GM12878 (cell line): ENCODE data around the gene CCDC88C. TPM values are rescaled to one million over a fixed set of nuclear protein-coding genes. Genes with fewer than 3 reads are reported as not detected.
"Not testable (repeated sequence)": the region's sequence is repeated elsewhere in the genome, so short reads cannot be mapped to it uniquely, and the experiment has no call there.

Source experiments
- ATAC-seq: fragments of 200-7000 bp; cut with Tn5 transposase; 3 replicates; pipeline ENCODE4 v1.9.1; 2020; ENCODE audit warnings: mild to moderate bottlenecking, moderate library complexity
- BruUV-seq: library from RNA; stranded (reverse); fragments of 400-500 nt; replicated peaks from 2 replicates; lab custom pipeline; 2021; lab: Mats Ljungman, UMichigan
- CTCF ChIA-PET: fragments of 300-600 bp; sonication (Branson Sonifier 250); formaldehyde crosslinking; extraction: SDS; loops from one replicate; lab custom pipeline; 2021; ENCODE audit warnings: inconsistent platforms; lab: Yijun Ruan, JAX
- POLR2A ChIA-PET: fragments of 350-600 bp; formaldehyde crosslinking; extraction: SDS; loops from one replicate; lab custom pipeline; 2021; ENCODE audit warnings: inconsistent platforms; lab: Charles Lee
- RAD21 ChIA-PET: fragments of 300-600 bp; sonication (Branson Sonifier 250); formaldehyde crosslinking; loops from one replicate; lab custom pipeline; 2023; ENCODE audit warnings: antibody characterized with exemption; ENCODE audit not compliant: unreplicated experiment; lab: Charles Lee
- SMC1A ChIA-PET: fragments of 300-600 bp; sonication (Branson Sonifier 250); formaldehyde crosslinking; loops from one replicate; lab custom pipeline; 2023; ENCODE audit not compliant: unreplicated experiment, uncharacterized antibody; lab: Charles Lee
- DNase-seq: peaks from one replicate; pipeline ENCODE4 v3.0.0-alpha.2; 2011; ENCODE audit warnings: low read depth, low spot score
- FAIRE-seq: peaks from 3 replicates; lab custom pipeline; 2011; peaks lifted over from hg19 to GRCh38; lab: Jason Lieb, UNC
- H2AFZ ChIP-seq: 2 replicates; pipeline ENCODE4 v1.6.0; 2011; ENCODE audit warnings: low read depth, low read length, control low read depth; ENCODE audit not compliant: control insufficient read depth
- H3K27ac ChIP-seq: 2 replicates; pipeline ENCODE4 v1.5.1; 2011; ENCODE audit warnings: control low read depth; ENCODE audit not compliant: control insufficient read depth, insufficient read depth
- H3K27me3 ChIP-seq, 2 experiments: replicated peaks in 1 of 2; 2 replicates each; pipeline versions ENCODE4 v1.6.0 to v1.6.1; 2011; ENCODE audit warnings: low read length in 1 of 2; ENCODE audit not compliant: control insufficient read depth in 2 of 2, insufficient read depth in 2 of 2
- H3K36me3 ChIP-seq, 2 experiments: 2 replicates each; pipeline ENCODE4 v1.5.1; 2011; ENCODE audit warnings: low read length in 1 of 2; ENCODE audit not compliant: control insufficient read depth in 2 of 2, insufficient read depth in 2 of 2
- H3K4me1 ChIP-seq: 2 replicates; pipeline ENCODE4 v1.6.1; 2011; ENCODE audit warnings: mild to moderate bottlenecking, low read length, moderate library complexity, mixed read lengths; ENCODE audit not compliant: control insufficient read depth, insufficient read depth
- H3K4me2 ChIP-seq: 2 replicates; pipeline ENCODE4 v1.6.0; 2011; ENCODE audit warnings: control low read depth; ENCODE audit not compliant: control insufficient read depth, insufficient read depth
- H3K4me3 ChIP-seq: fragments of 200-600 bp; sonication (generic); 2 replicates; pipeline ENCODE4 v1.5.1; 2016
- H3K79me2 ChIP-seq: 2 replicates; pipeline ENCODE4 v1.6.0; 2011; ENCODE audit warnings: low read length; ENCODE audit not compliant: control insufficient read depth, insufficient read depth
- H3K9ac ChIP-seq: 2 replicates; pipeline ENCODE4 v1.8.0; 2011; ENCODE audit warnings: low read length, control low read depth, mixed read lengths; ENCODE audit not compliant: control insufficient read depth, insufficient read depth
- H3K9me3 ChIP-seq: replicated peaks from 3 replicates; pipeline ENCODE4 v1.5.1; 2011; ENCODE audit warnings: mild to moderate bottlenecking, low read length; ENCODE audit not compliant: control insufficient read depth, insufficient read depth
- H4K20me1 ChIP-seq: 2 replicates; pipeline ENCODE4 v1.6.0; 2011; ENCODE audit not compliant: control insufficient read depth, insufficient read depth
- ATF2 ChIP-seq: IDR thresholded peaks from 2 replicates; pipeline ENCODE4 v1.6.1; 2012; ENCODE audit warnings: low read length, inconsistent platforms
- BCLAF1 ChIP-seq: fragments of 450-650 bp; IDR thresholded peaks from 2 replicates; pipeline ENCODE4 v1.6.1; 2017; ENCODE audit warnings: antibody characterized with exemption, mild to moderate bottlenecking, moderate library complexity
- SKIL ChIP-seq: fragments of 450-650 bp; IDR thresholded peaks from 2 replicates; pipeline ENCODE4 v1.6.1; 2017; ENCODE audit warnings: mild to moderate bottlenecking, low read depth, inconsistent platforms; ENCODE audit not compliant: poor library complexity, severe bottlenecking
- WGBS: methylation state at CpG from one replicate; pipeline ENCODE4 v1.1.6; 2016; ENCODE audit warnings: low lambda C conversion rate; ENCODE audit not compliant: insufficient replicate concordance, insufficient coverage; ENCODE audit errors: missing lambda C conversion rate; 5-methylcytosine and 5-hydroxymethylcytosine counted together
- in situ Hi-C: fragments of 300-500 bp; cut with MboI; formaldehyde crosslinking; loops from 9 replicates; pipeline ENCODE4 v1.14.3; 2018; ENCODE audit warnings: mixed read lengths
- intact Hi-C: fragments of 100-400 bp; cut with micrococcal nuclease; formaldehyde crosslinking; loops from one replicate; pipeline ENCODE4 v1.14.2; 2022; ENCODE audit not compliant: unreplicated experiment
- polyA plus RNA-seq, 11 experiments: library from polyadenylated mRNA; depleted of rRNA in 4 of 11; unstranded in 6 of 11; stranded (reverse) in 5 of 11; fragments of >200 nt; fragmentation: Nextera tagmentation in 4 of 11; fragmentation: Illumina TruSeq in 1 of 11; extraction: Ambion mirVana in 4 of 11; extraction: Trizol in 1 of 11; gene quantifications; 1 replicate in 1 of 11; 2 replicates in 10 of 11; pipeline versions ENCODE4 v1.2.1 to v1.2.3, GENCODE V29; 2011 to 2016; ENCODE audit warnings: inconsistent platforms in 2 of 11, missing spikeins in 2 of 11, low read depth in 1 of 11
- total RNA-seq, 4 experiments: library from RNA; depleted of rRNA in 3 of 4; stranded (reverse); fragments of >200 nt in 3 of 4; fragmentation: Illumina TruSeq in 1 of 4; extraction: Trizol in 1 of 4; gene quantifications; 2 replicates each; pipeline versions ENCODE4 v1.2.1 to v1.2.3, GENCODE V29; 2013 to 2021

CCDC88C gene
- total and polyA plus RNA-seq, 10 of the 15 experiments (the other 5 are each of a cell fraction or from before 2014, with no cell fraction given), result 4.0 to 79.6 (median 36.6) TPM

- ChIA-PET SMC1A (interaction anchor here (1.0 to 2.5 kb wide), 5 partner anchors 12 to 40 kb away, joined by 3 to 6 read pairs (median 4); partner anchors contain the start of gene GPR68), POLR2A (no interaction called here), RAD21 (no interaction called here), CTCF (interaction anchor here (1.0 kb wide), 1 partner anchor 95 kb away, joined by 3 read pairs; no protein-coding TSS in a partner anchor)
- FAIRE-seq (no peak), DNase-seq (no peak), ATAC-seq (no peak)
- Histone ChIP-seq H4K20me1 (no peaks in the 10 kb centered on the region), H2AFZ (no peak overlapping the region), H3K36me3 (peaks cover 0 to 11% of the 10 kb centered on the region in 2 experiments; a peak in 2 of 4 replicates), H3K4me1 (no peaks in the 10 kb centered on the region), H3K9ac (no peak overlapping the region), H3K79me2 (no peaks in the 10 kb centered on the region), H3K4me2 (no peak overlapping the region), H3K9me3 (no peaks in the 10 kb centered on the region), H3K4me3 (no peak overlapping the region), H3K27ac (no peak overlapping the region), H3K27me3 (peaks cover 0 to 4% of the 10 kb centered on the region in 2 experiments; a peak in 1 of 4 replicates)
- 95% methylated on average over 7 of the region's 7 CpGs for WGBS
- TF ChIP-seq SKIL (no peak), BCLAF1 (no peak), ATF2 (no peak)
- no TSS peak for BruUV-seq
- in situ Hi-C loops (no loop called here), intact Hi-C loops (no loop called here)
Measured at GRCh38 chr14:91267965-91268437, 149.6 kb downstream of the CCDC88C start.

GRCh38 chr14:91266276-91266675, 151.3 kb downstream of the CCDC88C start:
- WGBS, result 98% methylated on average over 15 of the region's 15 CpGs
- ATAC-seq, H3K4me1 ChIP-seq, RAD21 ChIA-PET, H3K9me3 ChIP-seq, H3K79me2 ChIP-seq, H3K4me3 ChIP-seq, H3K27me3 ChIP-seq, H2AFZ ChIP-seq, intact Hi-C loops, H4K20me1 ChIP-seq, H3K9ac ChIP-seq, in situ Hi-C loops, H3K36me3 ChIP-seq, H3K4me2 ChIP-seq, FAIRE-seq, DNase-seq, BruUV-seq, H3K27ac ChIP-seq: not testable (repeated sequence)
- ChIA-PET SMC1A (interaction anchor here (1.1 kb wide), 1 partner anchor 15 kb away, joined by 3 read pairs; no protein-coding TSS in a partner anchor), POLR2A (interaction anchor here (1.6 kb wide), 1 partner anchor 14 kb away, joined by 3 read pairs; no protein-coding TSS in a partner anchor), CTCF (interaction anchor here (0.6 kb wide), 1 partner anchor 289 kb away, joined by 3 read pairs; no protein-coding TSS in a partner anchor)
